Vagina (tissue), 2 donors: ENCODE results near the gene GRIN3A.

Experiments used
- CTCF ChIP-seq, 3 experiments: fragments of 450-650 bp in 2 of 3; fragments of 200-600 bp in 1 of 3; sonication (generic) in 1 of 3; IDR thresholded peaks; one replicate each; pipeline ENCODE4 v1.5.1; 2017 to 2019; ENCODE audit warnings: antibody characterized with exemption in 3 of 3, mild to moderate bottlenecking in 2 of 3, moderate library complexity in 2 of 3
- POLR2AphosphoS5 ChIP-seq, 2 donors: sonication (generic); formaldehyde crosslinking; IDR thresholded peaks; one replicate each; pipeline ENCODE4 v1.9.0; 2017; ENCODE audit warnings: antibody characterized with exemption in 2 of 2, mild to moderate bottlenecking in 2 of 2, low read depth in 1 of 2; ENCODE audit not compliant: insufficient read depth in 1 of 2

- TF ChIP-seq CTCF (IDR thresholded peaks at IDR 0.05) (no peak), POLR2AphosphoS5 (IDR thresholded peaks at IDR 0.05; ENCODE audit: insufficient read depth in 1 of 2, low read depth in 1 of 2) (no peak)
Observed at GRCh38 chr9:101527066-101527465, 211.4 kb downstream of the GRIN3A start.
